Measurements from ENCODE around the gene FDX2.
"Not testable (repeated sequence)": the region's sequence is repeated elsewhere in the genome, so short reads cannot be mapped to it uniquely, and the experiment has no call there.

Gene FDX2

DNA sequence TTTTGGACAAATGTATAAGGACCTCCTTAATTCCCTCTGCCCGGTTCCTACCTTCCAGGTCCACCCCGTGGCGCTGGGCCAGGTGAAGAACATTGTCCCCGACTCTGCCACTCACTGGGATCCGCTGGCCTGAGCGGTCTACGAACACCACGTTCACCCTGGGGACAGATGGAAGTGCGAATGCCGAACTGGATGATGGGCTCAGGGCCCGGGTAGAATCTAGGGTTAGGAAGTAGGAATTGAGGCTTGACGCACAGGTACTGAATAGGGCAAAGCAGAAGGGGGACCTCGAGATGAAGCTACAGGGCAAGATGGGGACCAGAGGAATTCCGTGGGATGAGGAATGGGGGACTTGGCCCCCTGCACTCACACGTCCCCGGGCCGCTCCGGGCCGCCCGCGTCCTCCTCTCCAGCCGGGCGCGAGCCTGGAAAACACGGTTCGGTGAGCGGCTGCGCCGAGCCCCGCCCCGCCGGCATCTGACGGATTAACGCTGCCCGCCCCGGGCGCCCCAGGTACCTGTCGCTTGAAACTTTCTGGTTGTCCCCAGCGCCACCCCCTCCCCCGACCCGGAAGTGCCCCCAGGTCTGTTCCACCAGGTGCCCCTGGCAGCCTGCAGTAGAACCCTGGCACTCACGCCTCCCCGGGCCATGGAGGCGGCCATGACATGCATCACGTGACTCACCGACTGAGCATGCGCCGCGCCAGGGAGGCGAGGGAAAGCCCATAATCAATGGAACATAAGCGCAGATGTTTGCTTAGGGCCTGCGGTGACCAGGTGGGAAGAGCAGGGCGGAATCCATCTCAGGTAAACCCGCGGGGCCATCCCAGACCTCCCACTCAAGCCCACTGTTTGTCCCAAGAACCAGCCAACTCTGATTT lies at the start of gene FDX2:
Gene FDX2, minus strand, starts transcription at position 681 of the 880 bp plus-strand sequence. Its CDS starts 19 bp downstream, at position 662.
- DNase-seq, result peak; percentile 93

DNA sequence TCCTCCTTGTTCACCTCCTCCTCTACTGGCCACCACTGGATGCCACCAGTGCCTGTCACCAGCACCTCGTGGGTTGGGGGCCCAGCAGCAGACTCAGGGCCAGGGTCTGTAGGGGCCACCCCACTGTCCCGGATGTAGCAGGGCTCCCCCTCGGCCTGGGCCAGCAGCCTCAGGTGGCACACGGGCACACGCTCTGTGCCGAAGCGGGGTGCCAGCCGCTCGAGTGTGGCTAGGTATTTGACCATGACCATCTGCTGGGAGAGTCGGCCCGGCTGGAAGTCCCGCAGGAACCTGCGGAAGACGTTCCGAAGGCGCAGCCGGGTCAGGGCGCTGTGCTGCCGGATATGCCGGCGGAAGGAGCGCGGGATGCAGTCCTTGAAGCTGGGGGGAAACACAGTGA lies 49.7 kb upstream of the FDX2 start:
- no peak for DNase-seq

DNA sequence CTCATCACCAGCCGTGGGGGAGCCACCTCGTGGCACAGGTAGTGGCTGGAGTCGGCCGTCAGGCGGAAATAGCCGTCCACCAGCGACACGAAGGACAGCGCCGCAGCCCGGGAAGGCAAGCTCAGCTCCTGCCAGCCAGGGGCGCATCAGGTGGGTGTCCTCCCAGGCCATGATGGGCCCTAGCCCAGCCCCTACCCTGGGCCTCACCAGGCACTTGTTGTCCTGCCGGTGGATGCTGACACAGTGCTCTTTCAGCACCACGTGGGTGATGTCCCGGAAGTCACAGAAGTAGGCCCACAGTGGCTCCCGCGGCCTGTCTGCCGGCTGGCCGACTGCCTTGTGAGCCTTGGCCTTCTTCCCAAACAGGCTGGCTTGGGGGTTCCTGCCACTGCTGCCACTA lies 48.8 kb upstream of the FDX2 start:
- DNase-seq, result no peak

DNA sequence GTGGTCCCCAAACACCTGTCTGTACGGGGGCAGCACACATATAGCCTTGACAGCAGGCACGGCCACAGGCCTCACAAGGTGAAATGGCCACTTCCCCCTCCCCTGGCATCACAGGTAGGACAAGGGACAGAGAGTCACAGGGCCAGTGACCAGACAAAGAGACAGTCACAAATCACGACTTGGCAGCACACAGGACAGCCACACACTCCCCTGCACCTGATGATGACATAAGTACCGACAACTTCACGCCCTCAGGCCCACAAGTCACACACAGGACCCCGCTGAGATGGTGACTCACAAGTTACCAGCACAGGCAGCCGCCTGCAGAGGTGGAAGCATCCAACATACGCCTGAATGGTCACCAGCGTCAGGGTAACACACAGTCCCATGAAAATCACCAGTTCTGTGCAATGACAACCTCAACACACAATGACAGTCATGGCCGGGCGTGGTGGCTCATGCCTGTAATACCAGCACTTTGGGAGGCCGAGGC lies 48.0 kb upstream of the FDX2 start:
- no peak for DNase-seq

DNA sequence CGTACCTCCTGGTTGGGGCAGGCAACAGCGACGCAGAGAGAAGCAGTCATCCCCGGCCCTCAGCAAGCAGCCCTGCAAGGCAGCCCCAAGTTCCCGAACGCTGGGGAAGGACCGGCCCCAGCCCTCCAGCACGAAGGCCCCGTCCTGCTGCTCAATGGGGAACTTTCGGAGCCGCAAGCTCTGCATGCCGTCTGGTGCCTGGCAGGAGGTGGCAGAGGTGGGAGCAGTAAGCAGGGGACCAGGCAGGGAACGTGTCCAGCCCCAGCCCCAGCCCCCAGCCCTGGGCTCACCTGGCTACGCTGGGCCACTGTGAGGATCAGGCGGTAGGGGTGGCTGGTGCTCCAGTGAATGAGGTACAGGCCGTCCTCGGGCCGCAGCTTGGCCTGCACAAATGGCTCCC lies 46.4 kb upstream of the FDX2 start:
- no peak for DNase-seq

DNA sequence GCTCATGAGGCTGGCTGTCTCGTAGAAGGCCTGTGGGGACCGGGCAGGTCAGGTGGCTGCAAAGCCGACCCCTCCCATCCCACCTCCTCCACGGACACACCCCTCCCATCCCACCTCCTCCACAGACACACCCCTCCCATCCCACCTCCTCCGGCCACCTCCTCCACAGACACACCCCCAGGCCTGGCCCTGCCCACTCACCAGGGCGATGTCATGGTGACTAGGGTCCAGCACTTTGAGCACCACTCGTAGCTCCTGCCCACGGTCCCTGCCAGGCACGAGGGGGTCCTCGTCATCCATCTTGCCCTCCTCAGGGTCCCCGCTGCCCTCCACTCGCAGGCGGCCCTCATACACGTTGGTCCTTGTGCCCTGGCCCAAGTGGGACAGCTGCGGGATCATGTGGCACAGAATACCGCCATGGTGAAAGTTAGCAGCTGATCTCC lies 45.8 kb upstream of the FDX2 start:
- no peak for DNase-seq

DNA sequence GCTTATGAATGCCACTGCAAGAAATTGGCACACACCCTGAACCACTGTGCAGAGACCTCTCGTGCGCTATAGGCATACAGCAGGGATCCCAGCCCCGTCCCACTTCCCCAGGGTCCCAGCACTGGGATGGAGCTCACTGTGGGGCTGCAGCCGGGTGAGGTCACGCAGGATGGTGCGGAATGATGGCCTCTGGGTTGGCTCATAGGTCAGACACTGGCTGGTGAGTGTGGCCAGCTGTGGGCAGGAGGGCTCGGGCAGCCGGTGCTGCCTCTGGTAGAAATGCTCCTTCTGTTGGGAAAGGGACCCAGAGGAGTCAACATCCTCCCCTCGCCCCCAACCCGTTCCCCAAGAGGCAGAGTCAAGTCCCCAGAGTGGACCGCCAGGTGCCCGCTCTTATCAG lies 40.6 kb upstream of the FDX2 start:
- no peak for DNase-seq

DNA sequence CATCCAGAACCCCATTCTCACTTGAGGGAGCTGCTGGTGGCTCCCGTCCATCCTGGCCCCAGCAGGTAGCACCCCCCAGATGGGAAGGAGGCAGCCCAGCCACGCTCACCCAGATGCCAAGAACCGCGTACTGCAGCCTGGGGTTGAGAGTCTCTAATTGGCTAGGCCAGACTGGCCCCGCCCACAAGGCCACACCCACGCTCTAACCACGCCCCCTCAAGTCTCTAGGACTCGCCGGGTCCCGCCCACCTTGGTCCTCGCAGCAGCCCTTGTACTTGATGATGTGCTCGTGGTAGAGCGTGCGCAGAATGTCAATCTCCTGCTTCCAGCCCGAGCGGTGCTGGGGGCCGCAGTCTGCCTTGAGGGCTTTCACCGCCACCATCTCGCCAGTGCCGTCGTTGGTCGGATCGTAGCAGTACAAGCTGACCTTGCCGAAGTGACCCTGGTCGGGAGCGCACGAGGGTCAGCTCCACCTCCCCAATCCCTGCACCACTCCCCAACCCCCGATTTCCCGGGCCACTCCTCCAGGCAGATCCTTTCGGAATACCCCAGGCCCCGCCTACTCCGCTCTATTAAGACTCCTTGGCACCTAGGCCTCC lies 38.1 kb upstream of the FDX2 start:
- DNase-seq, result peak; percentile 53

DNA sequence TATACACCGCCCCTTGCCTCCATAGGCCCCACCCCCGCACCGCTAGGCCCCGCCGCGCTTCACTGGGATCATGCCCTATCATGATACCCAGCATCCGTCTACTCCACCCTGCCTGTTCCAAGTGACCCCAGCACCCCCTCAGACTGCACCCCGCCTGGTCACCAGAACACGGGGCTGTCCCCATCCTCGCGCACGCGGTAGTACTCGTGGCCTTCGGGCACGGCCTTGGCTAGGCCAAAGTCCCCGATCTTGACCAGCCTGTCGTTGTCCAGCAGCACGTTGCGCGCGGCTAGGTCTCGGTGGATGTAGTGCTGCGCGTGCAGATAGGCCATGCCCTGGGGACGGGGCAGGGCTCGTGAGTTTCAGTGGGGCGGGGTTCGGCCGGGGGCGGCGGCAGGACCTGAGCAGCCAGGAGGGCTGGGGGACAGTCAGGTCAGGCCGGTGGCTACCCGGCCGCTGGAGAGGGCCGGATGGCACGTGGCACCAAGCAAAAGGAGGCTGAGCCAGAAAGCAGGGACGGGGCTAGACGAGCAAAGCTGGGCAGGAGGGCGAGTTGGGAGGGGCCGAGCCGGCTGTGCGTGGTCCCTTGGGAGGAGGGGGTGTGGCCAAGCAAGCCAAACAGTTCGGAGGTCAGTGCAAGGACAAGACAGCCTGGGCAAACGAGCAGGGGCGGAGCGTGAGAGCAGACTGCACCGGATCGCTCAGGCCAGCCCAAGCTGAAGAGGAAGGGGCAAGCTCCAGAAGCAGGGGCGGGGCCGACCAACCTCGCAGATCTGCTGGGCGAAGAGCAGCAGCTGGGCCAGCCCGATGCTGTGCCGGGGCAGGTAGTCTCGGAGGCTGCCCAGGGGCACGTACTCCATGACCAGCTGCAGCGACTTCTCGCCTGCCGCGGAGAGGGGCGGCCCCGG lies 37.2 kb upstream of the FDX2 start:
- DNase-seq, result no peak

DNA sequence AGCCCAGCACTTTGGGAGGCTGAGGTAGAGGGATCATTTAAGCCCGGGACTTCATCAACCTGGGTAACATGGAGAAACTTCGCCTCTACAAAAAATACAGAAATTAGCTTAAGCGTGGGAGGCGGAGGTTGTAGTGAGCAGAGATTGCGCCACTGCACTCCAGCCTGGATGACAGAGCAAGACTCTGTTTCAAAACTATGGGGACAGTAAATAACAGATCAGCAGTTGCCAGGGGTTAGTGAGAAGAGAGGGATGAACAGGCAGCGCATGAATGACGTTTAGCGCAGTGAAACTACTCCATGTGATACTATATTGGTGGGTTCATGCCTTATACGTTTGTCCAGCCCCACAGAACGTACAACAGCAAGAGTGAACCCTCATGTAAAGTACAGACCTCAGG lies 30.7 kb upstream of the FDX2 start:
- DNase-seq, result no peak

DNA sequence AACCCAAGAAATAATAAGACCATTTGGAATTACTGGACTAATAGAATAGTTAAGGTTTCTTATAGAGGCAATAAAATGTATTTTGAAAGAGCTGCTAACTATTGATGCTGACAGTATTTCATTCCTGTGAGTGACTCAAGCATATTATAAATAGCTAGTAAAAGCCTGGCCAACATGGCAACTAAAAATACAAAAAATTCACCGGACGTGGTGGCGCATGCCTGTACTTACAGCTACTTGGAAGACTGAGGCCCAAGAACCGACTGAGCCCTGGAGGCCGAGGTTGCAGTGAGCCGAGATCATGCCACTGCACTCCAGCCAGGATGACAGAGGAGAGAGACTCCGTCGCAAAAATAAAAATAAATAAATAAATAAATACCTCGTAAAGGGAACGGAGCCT lies 29.0 kb upstream of the FDX2 start:
- no peak for DNase-seq

DNA sequence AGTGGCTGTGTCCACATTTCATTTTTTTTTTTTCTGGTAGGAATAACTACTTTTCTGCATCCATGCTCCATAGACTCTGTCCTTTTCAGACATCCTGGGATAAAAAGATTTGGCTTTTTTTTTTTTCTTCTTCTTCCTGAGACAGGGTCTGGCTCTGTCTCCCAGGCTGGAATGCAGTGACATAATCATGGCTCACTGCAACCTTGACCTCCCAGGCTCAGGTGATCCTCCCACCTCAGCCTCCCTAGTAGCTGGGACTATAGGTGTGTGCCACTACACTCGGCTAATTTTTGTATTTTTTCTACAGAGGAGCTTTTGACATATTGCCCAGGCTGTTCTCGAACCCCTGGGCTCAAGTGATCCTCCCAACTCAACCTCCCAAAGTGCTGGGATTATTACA lies 27.7 kb upstream of the FDX2 start:
- no peak for DNase-seq

DNA sequence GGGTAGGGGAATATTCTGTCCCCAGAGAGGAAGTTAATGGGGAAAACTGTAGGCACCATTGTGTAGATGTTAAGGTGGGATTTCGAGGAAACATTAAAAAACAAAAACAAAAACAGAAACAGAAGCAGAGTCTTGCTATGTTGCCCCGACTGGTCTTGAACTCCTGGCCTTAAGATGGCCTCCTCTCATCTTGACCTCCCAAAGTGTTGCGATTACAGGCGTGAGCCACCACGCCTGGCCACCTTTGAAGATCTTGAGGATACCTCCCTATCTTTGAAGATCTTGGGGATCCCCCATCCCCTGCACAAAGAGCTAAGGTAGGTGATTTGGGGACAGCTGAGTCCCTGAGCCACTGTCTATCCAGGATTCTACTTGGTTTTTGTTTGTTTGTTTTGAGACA lies 24.2 kb upstream of the FDX2 start:
- no peak for DNase-seq

DNA sequence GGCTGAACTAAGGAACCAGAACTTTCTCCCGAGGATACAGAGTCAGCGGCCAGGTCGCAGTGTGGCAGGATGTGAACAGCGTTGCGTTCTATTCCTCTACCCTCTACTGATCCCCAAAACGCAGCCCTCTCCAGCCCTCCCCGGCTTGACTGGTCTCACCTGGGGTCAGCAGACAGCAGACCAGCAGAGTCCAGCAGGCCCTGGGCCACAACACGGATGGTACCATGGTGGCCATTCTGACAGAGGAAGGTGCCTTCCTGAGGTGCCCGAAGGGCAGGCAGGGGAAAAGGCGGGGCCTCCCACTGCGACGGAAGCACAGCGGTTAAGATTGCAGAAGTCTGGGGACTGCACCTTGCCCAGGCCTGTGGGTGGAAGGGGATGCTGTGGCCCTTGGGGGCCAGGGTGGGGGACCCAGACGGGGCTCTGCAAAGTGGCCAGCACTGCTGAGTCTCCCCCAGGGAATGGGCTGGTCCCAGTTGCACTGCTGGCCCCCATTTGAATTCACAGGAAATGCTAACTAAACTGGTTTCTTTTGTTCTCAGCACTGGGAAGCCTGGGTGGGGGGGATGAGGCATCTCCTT lies 23.7 kb upstream of the FDX2 start, which contains the start of gene ICAM3:
Gene ICAM3, minus strand, starts transcription at position 245 of the 581 bp plus-strand sequence. Its CDS starts 10 bp downstream, at position 235.
- peak; percentile 84 for DNase-seq

DNA sequence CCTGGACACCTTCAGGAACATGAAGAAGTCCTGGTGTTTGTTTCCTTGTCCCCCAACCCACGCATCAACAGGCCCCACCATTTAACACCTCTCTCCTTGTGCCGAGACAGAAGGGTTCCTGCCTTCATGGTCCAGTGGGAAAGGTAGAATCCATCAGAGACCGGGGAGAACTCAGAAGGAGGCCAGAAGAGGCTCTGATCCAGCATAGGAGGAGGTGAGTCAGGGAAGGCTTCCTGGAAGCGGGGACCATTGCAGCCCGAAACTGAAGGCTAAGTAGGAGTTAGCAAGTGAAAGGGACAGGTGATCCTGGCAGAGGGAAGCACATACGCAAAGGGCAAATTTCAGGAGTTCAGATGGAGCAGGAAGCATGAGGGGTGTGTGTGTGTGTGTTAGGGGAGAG lies 23.1 kb upstream of the FDX2 start:
- DNase-seq, result no peak

DNA sequence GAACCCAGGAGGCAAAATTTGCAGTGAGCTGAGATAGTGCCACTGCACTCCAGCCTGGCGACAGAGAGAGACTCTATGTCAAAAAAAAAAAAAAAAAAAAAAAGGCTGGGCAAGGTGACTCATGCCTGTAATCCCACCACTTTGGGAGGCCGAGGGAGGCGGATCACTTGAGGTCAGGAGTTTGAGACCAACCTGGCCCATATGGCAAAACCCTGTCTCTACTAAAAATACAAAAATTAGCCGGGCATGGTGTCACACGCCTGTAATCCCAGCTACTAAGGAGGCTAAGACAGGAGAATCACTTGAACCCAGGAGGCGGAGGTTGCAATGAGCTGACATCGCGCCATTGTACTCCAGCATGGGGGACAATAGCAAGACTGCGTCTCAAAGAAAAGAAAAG lies 20.9 kb upstream of the FDX2 start:
- DNase-seq, result not testable (repeated sequence)

DNA sequence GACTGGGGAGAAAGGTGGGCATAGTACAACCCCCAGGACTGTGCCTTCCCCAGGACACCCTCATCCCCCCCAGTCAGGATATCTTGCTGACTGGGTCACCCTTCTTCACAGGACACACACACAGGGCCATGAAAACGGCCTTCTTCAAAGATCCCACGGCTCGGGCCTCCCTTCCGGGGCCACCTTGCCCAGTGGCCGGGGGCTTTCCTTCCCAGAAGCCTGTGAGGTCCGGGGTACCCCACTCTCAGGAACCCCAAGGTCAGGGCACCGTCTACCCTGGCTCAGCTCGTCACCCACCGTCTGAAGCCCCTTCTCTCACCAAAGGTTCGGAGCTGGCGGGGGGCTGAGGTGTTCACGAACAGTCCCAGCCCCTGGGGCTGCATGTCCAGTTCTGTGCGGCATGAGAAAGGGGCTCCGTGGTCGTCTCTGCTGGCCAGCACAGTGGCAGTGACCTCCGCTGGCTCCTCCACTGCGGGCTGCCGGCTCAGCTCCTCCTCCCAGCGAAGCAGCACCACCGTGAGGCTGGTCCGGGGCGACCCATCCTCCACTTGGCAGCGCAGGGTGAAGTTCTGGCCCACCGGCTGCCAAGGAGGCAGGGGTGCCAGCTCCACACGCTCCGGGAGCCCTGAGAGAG lies 19.7 kb upstream of the FDX2 start:
- DNase-seq, result no peak

DNA sequence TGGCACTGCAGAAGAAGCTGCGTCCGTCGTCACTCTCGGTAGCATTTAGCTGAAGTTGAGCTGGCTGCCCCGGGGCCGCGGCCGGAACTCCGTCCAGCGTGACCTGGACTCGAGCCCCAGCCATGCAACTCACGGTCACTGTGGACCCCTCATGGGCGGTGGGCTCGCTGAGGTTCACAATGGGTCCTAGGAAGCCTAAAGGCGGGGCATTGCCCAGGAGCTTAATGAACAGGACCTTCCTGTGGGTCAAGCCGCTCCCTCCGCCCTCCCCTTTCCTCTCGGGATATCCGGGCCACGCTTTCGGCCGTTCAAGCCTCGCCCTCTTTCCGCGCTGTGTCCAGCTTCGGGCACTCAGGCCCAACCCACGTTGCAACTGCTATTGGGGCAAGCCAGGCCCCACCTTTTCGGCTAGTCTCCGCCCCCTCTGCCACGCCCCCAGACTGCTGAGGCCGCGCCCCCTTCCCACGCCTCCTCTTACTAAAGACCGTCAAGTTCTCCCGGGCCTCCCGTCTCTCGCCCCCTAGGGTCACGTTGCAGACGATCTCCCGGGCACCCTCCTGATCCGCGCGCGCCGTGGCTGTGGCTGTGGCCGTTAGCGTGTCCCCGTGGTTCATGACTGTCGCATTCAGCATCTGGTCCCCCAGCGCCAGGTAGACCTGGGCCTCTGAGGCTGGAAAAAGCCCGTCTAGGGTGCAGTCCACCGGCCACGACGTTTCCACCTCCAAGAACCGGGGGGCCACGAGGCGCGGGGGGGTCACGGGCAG lies 19.0 kb upstream of the FDX2 start:
- peak; percentile 51 for DNase-seq

DNA sequence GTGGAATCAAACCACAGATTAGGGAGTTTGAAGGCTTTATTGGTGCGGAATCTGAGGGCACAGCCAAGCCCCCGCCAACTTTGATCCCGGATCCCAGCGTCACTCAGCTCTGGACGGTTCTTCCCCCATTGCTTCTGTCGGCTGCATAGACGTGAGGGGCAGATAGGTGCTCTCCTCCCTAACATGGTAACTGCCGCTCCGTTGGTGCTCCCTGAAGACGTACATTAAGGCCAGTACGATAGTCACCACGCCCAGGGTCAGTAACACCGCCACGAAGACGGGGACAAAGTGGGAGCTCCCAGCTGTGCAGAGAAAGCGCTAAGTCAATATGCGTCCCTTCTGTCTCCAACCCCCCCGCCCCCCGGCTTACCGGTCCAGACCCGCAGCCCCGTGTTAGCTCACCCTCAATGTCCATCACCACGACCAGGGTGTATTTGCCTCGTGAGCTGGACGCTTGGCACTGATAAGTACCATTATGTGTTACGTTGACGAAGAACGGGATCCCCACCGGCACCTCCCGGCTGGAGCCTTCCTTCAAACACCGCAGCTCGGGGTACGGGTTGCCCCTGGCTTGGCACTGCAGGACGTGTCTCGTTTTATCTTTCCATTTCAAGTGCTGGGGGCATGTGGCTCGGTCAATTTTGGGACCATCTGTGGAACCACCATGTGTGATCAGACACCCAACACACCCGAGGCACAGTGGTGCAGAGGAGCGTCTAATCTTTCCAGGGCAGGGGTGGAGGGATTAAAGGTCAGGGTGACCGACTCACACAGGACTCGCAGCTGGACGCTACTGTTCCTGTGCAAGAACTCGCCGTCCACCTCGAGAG lies 18.2 kb upstream of the FDX2 start:
- no peak for DNase-seq

DNA sequence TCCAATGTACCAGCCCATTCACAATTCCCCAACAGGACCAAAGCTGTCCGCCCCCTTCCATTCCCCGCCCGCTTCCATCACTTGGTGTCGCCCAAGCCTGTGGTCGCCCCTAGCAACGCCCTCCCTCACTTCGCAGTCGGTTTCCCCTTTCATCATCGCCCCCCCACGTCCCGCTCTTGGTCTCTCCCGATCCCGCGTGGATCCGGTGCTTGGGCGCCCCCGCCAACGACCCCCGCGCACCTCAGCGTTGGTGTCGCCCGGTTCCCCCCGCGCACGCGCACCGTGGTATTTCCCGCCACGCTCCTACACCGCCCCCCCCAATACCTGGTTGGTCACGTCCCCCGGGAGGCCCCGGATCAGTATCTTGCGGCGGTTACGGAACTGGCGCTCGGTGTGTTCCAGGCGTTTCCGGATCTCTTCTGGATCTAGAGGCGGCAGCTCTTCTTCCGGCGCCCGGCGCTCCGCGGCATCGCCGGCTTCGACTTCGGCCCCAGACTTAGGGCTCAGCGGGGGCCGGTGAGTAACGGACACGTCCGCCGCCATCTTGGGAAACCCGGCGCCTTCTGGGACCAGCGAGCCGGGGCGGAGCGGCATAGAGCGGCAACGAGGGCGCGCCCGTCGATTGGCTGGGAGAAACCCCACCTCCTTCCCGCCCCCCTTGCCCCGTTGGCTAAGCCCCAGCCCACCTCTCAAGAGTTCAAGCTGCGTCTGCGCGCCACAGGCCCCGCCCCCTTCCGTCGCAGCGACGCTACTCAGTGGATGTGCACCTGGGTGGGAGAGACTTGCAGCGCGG lies 17.3 kb upstream of the FDX2 start, which contains the start of gene RAVER1:
Gene RAVER1, minus strand, starts transcription at position 565 of the 793 bp plus-strand sequence. Its CDS starts 22 bp downstream, at position 543.
- peak; percentile 99 for DNase-seq

Measured in activated CD4-positive, alpha-beta T cell treated with anti-CD3 and anti-CD28 coated beads, Interleukin-10, Interleukin-2, amounts not matched to agents 100 ng/mL and 50 ng/mL, durations not matched to agents 16 hours and 8 hours (primary cell).